GM19043 (cell line): Measurements from ENCODE around the gene FATE1.

ENCODE experiments used
- ATAC-seq: cut with Tn5 transposase; IDR thresholded peaks from one replicate; pipeline ENCODE4 v1.9.1; 2021; ENCODE audit warnings: low read depth; ENCODE audit not compliant: unreplicated experiment

The FATE1 gene

GRCh38 chrX:151741606-151742005, 25.8 kb downstream of the FATE1 start:
- ATAC-seq, result no peak

- ATAC-seq, result no peak
Observed at GRCh38 chrX:151742311-151742710, 26.5 kb downstream of the FATE1 start.

GRCh38 chrX:151743651-151744470, 28.0 kb downstream of the FATE1 start:
- no peak for ATAC-seq

DNA sequence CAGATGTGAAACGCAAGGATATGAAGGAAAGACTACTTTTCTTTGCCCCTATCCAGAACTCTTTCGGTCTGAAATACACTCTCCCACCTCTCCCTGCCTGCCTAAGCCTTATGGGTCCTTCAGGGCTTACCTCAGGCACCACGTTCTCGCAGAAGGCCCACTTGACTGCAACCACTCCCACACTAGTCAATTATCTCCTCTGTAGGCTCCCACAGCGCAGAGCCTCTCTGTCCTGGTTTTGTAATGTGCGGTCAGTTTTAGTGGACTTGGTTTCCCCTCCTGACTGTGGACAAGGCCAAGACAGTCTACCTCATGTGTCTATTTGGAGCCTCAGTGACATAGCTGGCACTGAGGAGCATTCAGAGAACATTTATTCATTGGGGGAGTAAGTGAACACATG, 29.8 kb downstream of the FATE1 start:
- no peak for ATAC-seq

- no peak for ATAC-seq
Observed at GRCh38 chrX:151746502-151746901, 30.7 kb downstream of the FATE1 start.

- ATAC-seq, result no peak
Observed at GRCh38 chrX:151750511-151750910, 34.7 kb downstream of the FATE1 start.

DNA sequence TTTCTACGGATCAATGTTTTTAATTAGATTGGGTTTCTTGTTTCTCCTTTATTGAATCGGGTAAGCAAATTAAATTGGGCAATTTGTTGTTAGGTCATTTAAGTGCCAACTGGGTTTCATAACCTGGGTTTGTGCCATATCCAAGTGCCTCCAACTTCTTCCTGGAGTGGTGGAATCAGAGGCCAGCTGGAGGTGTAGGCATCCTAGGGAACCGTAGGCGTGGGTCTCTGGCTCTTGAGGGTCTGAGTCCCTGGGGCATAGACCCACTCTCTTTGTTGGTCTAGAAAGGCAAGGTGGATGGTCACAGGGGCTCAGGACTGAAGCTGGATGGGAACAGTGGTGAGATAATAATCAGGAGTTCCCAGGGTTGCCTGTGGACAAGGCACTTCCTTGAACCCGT, 37.0 kb downstream of the FATE1 start:
- no peak for ATAC-seq

DNA sequence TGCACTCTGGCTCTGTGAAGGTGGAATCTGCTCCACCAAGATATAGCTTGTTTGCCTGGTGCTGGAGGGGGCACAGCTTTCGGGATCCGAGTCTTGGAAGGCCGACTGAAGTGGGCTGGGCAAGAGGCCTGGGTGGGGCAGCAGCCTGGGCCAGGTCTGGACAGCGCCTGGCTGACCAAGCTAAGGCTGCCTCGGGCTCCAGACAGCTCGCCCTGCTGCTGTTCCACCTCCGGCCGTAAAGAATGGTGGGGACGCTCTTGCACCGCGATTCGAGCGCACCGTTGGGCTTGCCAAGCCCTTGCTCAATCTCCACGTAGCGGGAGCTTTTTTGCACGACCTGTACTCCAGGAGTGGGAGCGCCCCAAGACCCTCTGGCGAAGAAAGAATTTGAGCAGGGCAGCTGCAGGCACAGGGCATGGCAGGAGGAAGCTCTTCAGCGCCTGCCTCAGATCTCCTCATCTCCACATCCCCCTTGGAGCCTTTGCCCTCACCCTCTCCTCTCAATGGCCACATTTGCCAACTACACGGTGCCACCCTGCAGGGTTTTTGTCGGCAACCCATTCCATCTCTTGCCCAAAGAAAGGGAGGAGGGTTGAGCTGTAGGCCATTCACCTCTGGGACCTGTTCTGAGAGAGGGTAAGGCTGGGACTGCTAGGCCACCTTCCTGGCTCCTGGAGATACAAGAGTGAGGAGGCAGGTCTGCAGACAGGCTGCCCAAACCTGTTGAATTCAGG, 37.6 kb downstream of the FATE1 start:
- peak; percentile 71 for ATAC-seq

DNA sequence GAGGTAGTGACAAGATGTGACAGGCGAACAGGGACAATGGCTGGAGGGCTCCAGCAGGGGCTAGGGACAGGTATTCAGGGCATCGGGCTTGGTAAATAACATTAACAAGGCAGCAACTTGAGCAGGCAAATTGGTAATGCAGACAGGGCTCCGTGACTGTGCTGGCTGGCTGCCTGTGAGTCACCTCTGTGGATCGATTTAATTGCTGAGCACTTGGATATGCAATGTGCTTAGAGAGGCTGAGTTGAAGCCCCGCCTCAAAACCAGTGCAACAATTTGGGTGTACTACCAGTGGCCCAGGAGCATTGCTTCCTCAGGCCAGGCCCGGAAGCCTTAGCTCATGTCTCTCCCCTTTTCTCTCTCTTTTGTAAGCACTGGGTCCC, 38.2 kb downstream of the FATE1 start:
- ATAC-seq, result no peak

GRCh38 chrX:151754641-151755215, 38.9 kb downstream of the FATE1 start:
- no peak for ATAC-seq

GRCh38 chrX:151759041-151759708, 43.3 kb downstream of the FATE1 start:
- ATAC-seq, result no peak

GRCh38 chrX:151762802-151763201, 47.0 kb downstream of the FATE1 start:
- ATAC-seq, result no peak

GRCh38 chrX:151763711-151764110, 47.9 kb downstream of the FATE1 start:
- no peak for ATAC-seq

- ATAC-seq, result no peak
Observed at GRCh38 chrX:151765026-151765425, 49.2 kb downstream of the FATE1 start.

DNA sequence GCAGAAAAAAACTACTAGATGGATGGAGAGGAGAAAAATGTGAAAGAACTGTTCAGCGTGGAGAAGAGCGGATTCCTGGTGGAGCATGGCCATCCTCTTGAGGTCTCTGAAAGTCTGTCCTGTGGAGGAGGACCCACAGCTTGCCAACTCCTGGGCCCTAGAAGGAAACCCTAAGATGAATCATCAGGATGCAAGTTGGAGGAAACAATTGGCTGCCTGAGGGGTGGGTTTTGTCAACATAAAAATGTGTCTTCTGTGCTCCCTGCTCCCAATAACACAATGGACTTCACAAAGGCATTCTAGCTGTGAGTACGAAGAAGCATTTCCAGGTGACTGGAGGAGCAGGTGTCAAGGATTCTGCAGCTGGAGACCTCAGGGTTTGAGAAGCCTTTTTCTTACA, 55.9 kb downstream of the FATE1 start:
- ATAC-seq, result no peak
